Ishikawa (cell line): ENCODE results near the gene PIMREG.

ENCODE experiments used
- CEBPB ChIP-seq: IDR thresholded peaks from 2 replicates; pipeline ENCODE4 v1.6.1; 2012
- CREB1 ChIP-seq: IDR thresholded peaks from 2 replicates; pipeline ENCODE4 v1.6.1; 2012; ENCODE audit warnings: low read depth
- EGR1 ChIP-seq: IDR thresholded peaks from 2 replicates; pipeline ENCODE4 v1.6.1; 2012
- EP300 ChIP-seq: IDR thresholded peaks from 2 replicates; pipeline ENCODE4 v1.6.1; 2012; ENCODE audit warnings: borderline replicate concordance
- FOXM1 ChIP-seq: IDR thresholded peaks from 2 replicates; pipeline ENCODE4 v1.6.1; 2012; ENCODE audit warnings: low read depth, borderline replicate concordance
- MAX ChIP-seq: IDR thresholded peaks from 2 replicates; pipeline ENCODE4 v1.6.1; 2012
- NFIC ChIP-seq: IDR thresholded peaks from 2 replicates; pipeline ENCODE4 v1.6.1; 2012
- RAD21 ChIP-seq: IDR thresholded peaks from 2 replicates; pipeline ENCODE4 v1.6.1; 2012; ENCODE audit warnings: low read depth
- REST ChIP-seq: IDR thresholded peaks from 2 replicates; pipeline ENCODE4 v1.6.1; 2012; ENCODE audit warnings: low read depth, mild to moderate bottlenecking
- TAF1 ChIP-seq: IDR thresholded peaks from 2 replicates; pipeline ENCODE4 v1.6.1; 2012; ENCODE audit warnings: low read depth, mild to moderate bottlenecking
- TCF12 ChIP-seq: IDR thresholded peaks from 2 replicates; pipeline ENCODE4 v1.6.1; 2012; ENCODE audit warnings: low read depth
- TEAD4 ChIP-seq: IDR thresholded peaks from 2 replicates; pipeline ENCODE4 v1.6.1; 2012
- USF1 ChIP-seq: IDR thresholded peaks from 2 replicates; pipeline ENCODE4 v1.6.1; 2012
- YY1 ChIP-seq: IDR thresholded peaks from 2 replicates; pipeline ENCODE4 v1.6.1; 2012; ENCODE audit warnings: low read depth
- ZBTB7A ChIP-seq: IDR thresholded peaks from 2 replicates; pipeline ENCODE4 v1.6.1; 2012; ENCODE audit warnings: low read depth

The PIMREG gene

GRCh38 chr17:6435968-6436367 is 8.3 kb upstream of the PIMREG start:
- TF ChIP-seq NFIC = no peak
- TF ChIP-seq RAD21 = peak; percentile 78

GRCh38 chr17:6437466-6437865 is 6.8 kb upstream of the PIMREG start:
- TF ChIP-seq TEAD4 (no peak), ZBTB7A (no peak), NFIC (no peak), TAF1 (no peak), YY1 (no peak), USF1 (no peak), REST (no peak), EP300 (no peak), MAX (no peak), TCF12 (no peak), CREB1 (no peak), RAD21 (no peak), FOXM1 (no peak), CEBPB (no peak), EGR1 (no peak)

GRCh38 chr17:6437956-6438355 is 6.3 kb upstream of the PIMREG start:
- no peak for TF ChIP-seq YY1
- TF ChIP-seq TAF1 = no peak
- no peak for TF ChIP-seq CEBPB
- no peak for TF ChIP-seq CREB1

GRCh38 chr17:6439951-6440350 is 4.3 kb upstream of the PIMREG start:
- TF ChIP-seq MAX (no peak), TCF12 (no peak), CREB1 (no peak), TEAD4 (no peak), CEBPB (no peak), RAD21 (no peak), EP300 (no peak), USF1 (no peak), EGR1 (no peak)

- TF ChIP-seq RAD21 (no peak), TCF12 (no peak), TAF1 (no peak), ZBTB7A (no peak), USF1 (no peak), MAX (no peak), CEBPB (no peak), REST (no peak), YY1 (no peak), CREB1 (no peak), EP300 (no peak), NFIC (no peak), FOXM1 (no peak), EGR1 (no peak), TEAD4 (no peak)
Measured at GRCh38 chr17:6442775-6443174, 1.5 kb upstream of the PIMREG start.

GRCh38 chr17:6444571-6445335 is 498 bp downstream of the PIMREG start:
- no peak for TF ChIP-seq REST
- TF ChIP-seq TCF12 = no peak
- TF ChIP-seq TAF1 = no peak
